ENCODE results near the gene ACE. TPM values are rescaled to one million over a fixed set of nuclear protein-coding genes. Genes with fewer than 3 reads are reported as not detected.
A peak's percentile ranks its signal among the peaks of the same experiment; 100 is the strongest.

ACE gene
- total and polyA plus RNA-seq, 2 donors from 2014 or later: 4.3 to 12.9 TPM

DNA sequence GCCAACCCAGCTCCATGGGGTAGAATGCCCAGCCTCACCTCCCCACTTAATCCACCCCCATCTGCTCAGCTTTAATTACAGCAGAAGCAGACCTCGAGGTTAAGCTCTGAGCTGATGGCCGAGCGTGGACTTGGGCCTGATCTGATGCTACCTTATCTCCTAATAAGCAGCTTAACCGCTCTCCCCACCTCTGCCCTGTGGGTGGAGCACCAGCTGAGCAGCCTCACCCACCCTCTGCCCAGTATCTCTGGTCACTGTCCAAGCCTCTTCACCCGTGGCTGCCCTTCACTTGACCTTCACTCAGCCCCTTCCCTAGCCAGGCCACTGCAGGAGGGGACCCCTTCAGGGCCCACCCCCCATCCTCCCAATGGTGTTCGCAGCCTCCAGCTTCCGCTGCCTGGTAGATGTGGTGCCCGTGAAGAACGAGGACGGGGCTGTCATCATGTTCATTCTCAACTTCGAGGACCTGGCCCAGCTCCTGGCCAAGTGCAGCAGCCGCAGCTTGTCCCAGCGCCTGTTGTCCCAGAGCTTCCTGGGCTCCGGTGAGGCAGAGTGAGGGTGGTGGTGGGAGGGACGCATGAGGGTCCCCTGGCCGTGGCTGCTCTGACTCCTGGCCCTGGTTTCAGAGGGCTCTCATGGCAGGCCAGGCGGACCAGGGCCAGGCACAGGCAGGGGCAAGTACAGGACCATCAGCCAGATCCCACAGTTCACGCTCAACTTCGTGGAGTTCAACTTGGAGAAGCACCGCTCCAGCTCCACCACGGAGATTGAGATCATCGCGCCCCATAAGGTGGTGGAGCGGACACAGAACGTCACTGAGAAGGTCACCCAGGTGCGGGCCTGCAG lies 53.1 kb downstream of the ACE start:
- Histone ChIP-seq H3K27ac (ENCODE audit: low read depth in 2 of 2, low read length in 2 of 2) (no peak overlapping the region), H3K9ac (ENCODE audit: low read length in 3 of 3) (no peak overlapping the region), H3K36me3 (ENCODE audit: control insufficient read depth in 2 of 3, insufficient read depth in 3 of 3, low read length in 3 of 3) (no peaks in the 10 kb centered on the region), H3K4me1 (ENCODE audit: control insufficient read depth in 2 of 3, insufficient read depth in 2 of 3, low read depth in 1 of 3, low read length in 3 of 3) (no peaks in the 10 kb centered on the region), H3K4me3 (ENCODE audit: low read length in 3 of 3) (no peak overlapping the region), H3K9me3 (ENCODE audit: control insufficient read depth in 2 of 3, insufficient read depth in 1 of 3, low read length in 3 of 3) (no peaks in the 10 kb centered on the region), H3K27me3 (ENCODE audit: control insufficient read depth, insufficient read depth, low read length) (no peaks in the 10 kb centered on the region)
- DNase-seq (no peak), FAIRE-seq (no peak)
- intact Hi-C loops (cut with DNase I): no loop called here
- TF ChIP-seq, protein P1, sequence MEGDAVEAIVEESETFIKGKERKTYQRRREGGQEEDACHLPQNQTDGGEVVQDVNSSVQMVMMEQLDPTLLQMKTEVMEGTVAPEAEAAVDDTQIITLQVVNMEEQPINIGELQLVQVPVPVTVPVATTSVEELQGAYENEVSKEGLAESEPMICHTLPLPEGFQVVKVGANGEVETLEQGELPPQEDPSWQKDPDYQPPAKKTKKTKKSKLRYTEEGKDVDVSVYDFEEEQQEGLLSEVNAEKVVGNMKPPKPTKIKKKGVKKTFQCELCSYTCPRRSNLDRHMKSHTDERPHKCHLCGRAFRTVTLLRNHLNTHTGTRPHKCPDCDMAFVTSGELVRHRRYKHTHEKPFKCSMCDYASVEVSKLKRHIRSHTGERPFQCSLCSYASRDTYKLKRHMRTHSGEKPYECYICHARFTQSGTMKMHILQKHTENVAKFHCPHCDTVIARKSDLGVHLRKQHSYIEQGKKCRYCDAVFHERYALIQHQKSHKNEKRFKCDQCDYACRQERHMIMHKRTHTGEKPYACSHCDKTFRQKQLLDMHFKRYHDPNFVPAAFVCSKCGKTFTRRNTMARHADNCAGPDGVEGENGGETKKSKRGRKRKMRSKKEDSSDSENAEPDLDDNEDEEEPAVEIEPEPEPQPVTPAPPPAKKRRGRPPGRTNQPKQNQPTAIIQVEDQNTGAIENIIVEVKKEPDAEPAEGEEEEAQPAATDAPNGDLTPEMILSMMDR (IDR thresholded peaks at IDR 0.05; ENCODE audit: borderline replicate concordance, extremely low read depth, insufficient read depth): no peak

GRCh38 chr17:63530557-63531021 lies 53.7 kb downstream of the ACE start:
- H3K36me3 ChIP-seq (ENCODE audit: control insufficient read depth in 2 of 3, insufficient read depth in 3 of 3, low read length in 3 of 3): no peaks in the 10 kb centered on the region
- TF ChIP-seq, protein P1 (IDR thresholded peaks at IDR 0.05; ENCODE audit: borderline replicate concordance, extremely low read depth, insufficient read depth): no peak
- DNase-seq: peak in 1 of 5 donors; percentile 58
- H3K27ac ChIP-seq (ENCODE audit: low read depth in 2 of 2, low read length in 2 of 2): no peak overlapping the region
- H3K4me1 ChIP-seq (ENCODE audit: control insufficient read depth in 2 of 3, insufficient read depth in 2 of 3, low read depth in 1 of 3, low read length in 3 of 3): no peaks in the 10 kb centered on the region
- H3K27me3 ChIP-seq (ENCODE audit: control insufficient read depth, insufficient read depth, low read length): no peaks in the 10 kb centered on the region
- intact Hi-C loops (cut with DNase I): no loop called here
- no peak overlapping the region for H3K4me3 ChIP-seq (ENCODE audit: low read length in 3 of 3)
- no peak for FAIRE-seq
- H3K9ac ChIP-seq (ENCODE audit: low read length in 3 of 3): no peak overlapping the region
- no peaks in the 10 kb centered on the region for H3K9me3 ChIP-seq (ENCODE audit: control insufficient read depth in 2 of 3, insufficient read depth in 1 of 3, low read length in 3 of 3)

DNA sequence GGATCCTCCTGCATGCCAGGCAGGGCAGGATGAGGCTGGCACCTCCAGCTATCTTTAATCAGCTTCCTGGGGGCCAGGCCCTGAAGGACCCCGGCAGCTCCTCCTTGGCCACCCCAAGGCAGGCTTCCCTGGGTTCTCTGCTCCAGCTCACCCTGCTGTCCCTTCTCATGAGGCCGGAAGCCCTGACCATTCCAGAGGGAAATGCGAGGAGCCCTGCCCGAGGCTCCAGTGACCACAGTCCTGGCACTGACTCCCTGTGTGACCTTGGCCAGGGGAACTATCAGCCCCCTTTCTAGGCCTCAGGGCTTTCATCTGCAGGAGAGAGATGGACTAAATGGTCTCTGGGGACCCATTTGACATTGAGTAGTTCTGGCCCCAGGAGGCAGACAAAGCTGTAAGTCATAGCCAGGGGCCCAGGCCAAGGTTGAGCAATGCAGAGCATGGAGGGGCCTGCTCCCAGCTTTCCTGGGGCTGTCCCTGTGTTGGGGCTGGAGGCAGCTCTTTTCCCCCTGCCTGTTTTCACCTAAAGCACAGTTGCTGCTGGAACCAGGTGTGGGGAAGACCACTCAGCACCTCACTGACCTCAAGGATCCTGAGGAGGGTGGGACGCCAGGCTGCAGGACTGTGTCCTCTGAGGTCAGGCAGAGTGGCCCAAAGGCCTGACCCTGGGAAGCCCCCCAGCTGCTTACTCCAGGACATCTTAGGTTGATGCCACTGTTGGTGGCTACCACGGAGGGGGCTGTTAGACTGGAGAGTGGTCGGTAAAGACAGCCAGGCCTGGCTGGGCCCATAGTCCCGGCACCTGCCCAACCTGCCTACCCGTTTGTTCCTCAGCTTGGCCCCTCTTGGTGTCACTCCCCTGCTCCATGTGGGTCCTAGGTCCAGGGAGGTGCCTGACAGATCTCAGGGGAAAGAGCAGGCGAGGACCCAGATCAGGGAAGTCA lies 54.4 kb downstream of the ACE start:
- DNase-seq (peak in 1 of 5 donors; percentile 76), FAIRE-seq (no peak)
- Histone ChIP-seq H3K9me3 (ENCODE audit: control insufficient read depth in 2 of 3, insufficient read depth in 1 of 3, low read length in 3 of 3) (no peaks in the 10 kb centered on the region), H3K9ac (ENCODE audit: low read length in 3 of 3) (no peak overlapping the region), H3K27me3 (ENCODE audit: control insufficient read depth, insufficient read depth, low read length) (no peaks in the 10 kb centered on the region), H3K4me1 (ENCODE audit: control insufficient read depth in 2 of 3, insufficient read depth in 2 of 3, low read depth in 1 of 3, low read length in 3 of 3) (no peaks in the 10 kb centered on the region), H3K27ac (ENCODE audit: low read depth in 2 of 2, low read length in 2 of 2) (no peak overlapping the region), H3K4me3 (ENCODE audit: low read length in 3 of 3) (no peak overlapping the region), H3K36me3 (ENCODE audit: control insufficient read depth in 2 of 3, insufficient read depth in 3 of 3, low read length in 3 of 3) (no peaks in the 10 kb centered on the region)
- intact Hi-C loops (cut with DNase I): no loop called here
- TF ChIP-seq, protein P1 (IDR thresholded peaks at IDR 0.05; ENCODE audit: borderline replicate concordance, extremely low read depth, insufficient read depth): no peak

All from kidney (tissue), 14 donors.